Endometrial microvascular endothelial cells (primary cell): ENCODE measurements around the gene IFIH1. TPM values are rescaled to one million over a fixed set of nuclear protein-coding genes. Genes with fewer than 3 reads are reported as not detected.

Experiments
- in situ Hi-C: cut with HindIII; loops from 2 replicates; pipeline ENCODE4 v1.10.0; 2017; ENCODE audit warnings: low sequenced_read_pairs, low pct_unique_long_range_greater_than_20kb; ENCODE audit errors: inconsistent ontology term
- total RNA-seq: library from RNA; depleted of rRNA; stranded (reverse); fragments of >200 nt; gene quantifications from one replicate; pipeline ENCODE4 v1.2.3, GENCODE V29; 2015; ENCODE audit errors: inconsistent ontology term

Gene IFIH1
- total RNA-seq, 1 donor from 2014 or later, result 24.3 TPM

GRCh38 chr2:162316590-162316989, 1.9 kb downstream of the IFIH1 start:
- in situ Hi-C loops, result no loop called here

DNA sequence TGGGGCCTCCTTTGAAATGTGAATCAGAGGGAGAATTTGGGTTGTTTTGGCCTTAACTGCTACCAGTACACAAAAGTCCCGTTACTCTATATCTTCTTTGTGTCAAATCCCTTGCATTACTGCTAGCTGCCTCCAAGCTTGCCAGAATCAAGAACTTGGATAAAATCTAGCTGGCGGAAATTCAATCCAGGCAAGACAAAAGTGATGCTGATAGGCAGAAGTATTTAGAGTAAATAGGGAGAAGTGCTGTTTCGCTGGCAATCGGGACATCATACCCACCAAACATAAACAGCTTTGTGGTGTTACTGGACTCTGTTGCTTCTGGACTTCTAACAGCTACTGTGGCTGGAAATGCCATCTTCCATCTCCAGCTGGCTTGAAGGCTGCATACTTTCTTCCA, 2.5 kb downstream of the IFIH1 start:
- in situ Hi-C loops, result no loop called here

DNA sequence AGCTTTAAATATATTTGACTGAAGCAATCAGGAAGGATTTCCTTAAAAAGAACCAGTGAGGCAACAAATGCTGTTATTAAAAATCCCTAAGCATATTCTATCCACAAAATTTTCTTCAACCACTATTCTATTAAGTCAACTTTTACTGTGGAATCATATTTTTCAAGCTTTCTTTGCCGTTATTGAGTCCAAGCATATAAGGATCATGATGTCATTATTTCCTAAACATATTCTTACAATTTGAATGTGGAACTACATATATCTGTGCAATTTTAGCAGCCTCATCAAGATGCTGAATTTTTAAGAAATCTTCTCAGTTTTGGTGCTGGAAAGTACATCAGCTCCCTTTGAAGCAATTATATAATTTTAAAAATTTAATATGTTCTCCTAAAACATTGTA, 5.6 kb downstream of the IFIH1 start:
- in situ Hi-C loops, result no loop called here

- in situ Hi-C loops, result no loop called here
Measured at GRCh38 chr2:162308747-162309503, 9.6 kb downstream of the IFIH1 start.

DNA sequence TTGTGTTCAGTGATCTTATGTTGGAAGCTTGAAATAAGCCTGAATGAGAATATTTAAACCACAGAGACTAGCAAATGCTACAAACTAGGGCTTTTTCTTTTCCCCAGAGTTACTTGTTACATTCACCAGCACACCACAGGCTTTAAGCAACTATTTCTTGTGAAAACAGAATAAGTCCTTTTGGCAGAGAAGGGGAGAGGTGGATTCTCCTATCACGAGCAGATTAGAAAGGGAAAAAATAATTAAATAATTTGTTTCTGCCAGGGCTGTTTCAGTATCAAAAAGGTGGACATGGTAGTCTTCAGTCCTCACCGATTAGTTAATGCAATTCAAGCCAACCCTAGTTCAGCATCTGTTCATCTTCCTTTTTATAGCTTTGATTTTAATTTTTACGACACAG, 12.6 kb downstream of the IFIH1 start:
- in situ Hi-C loops, result no loop called here

- in situ Hi-C loops, result no loop called here
Measured at GRCh38 chr2:162301877-162302276, 16.6 kb downstream of the IFIH1 start.

DNA sequence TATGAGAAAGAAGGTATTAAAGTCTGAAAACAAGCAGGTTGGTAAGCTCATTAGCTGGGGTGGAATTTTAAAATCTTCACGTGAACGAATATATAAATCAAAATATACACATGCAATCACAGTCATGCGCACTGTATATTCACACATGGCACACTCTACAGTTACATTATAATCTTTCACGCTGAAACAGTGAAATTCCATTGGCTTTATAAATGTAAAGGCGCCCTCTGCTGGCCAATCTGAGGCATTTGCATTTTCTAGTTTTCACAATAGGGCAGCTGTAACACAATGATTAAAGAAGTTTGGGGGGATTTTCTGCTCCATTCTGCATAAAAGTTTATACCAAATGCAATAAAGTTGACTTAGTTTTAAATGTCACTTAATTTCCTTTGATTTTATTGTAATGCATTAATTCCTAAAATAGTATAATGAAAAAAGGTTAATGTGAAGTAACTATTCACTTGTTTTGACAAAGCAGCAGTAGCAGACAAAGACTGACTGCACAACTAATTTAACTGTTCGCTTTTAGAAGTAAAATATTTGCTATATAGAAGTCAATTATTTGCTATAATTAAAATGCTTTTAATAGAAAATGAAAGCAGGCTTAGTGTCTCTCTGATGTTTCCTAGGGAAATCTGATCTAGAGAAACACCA, 17.2 kb downstream of the IFIH1 start:
- in situ Hi-C loops, result no loop called here

DNA sequence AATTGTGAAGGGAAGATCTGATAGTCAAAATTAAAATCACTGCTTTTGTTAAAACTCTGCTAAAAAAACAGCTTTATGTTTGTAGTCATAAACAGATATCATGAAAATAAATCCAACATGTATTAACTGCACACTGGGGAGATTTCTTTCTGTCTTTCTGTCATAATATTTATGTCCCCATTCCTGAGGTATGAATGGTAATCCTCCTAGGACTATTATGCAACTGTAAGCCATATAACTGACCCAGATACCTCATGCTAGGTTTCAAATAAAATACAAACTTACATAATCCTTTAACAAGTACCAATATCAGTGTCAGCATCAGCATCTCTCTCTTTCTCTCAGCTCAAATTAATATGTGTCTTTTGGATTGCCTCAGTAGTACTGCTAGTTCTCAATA, 18.2 kb downstream of the IFIH1 start:
- in situ Hi-C loops, result no loop called here

- in situ Hi-C loops, result no loop called here
Measured at GRCh38 chr2:162298669-162299335, 19.7 kb downstream of the IFIH1 start.

- in situ Hi-C loops, result no loop called here
Measured at GRCh38 chr2:162297925-162298552, 20.4 kb downstream of the IFIH1 start.

DNA sequence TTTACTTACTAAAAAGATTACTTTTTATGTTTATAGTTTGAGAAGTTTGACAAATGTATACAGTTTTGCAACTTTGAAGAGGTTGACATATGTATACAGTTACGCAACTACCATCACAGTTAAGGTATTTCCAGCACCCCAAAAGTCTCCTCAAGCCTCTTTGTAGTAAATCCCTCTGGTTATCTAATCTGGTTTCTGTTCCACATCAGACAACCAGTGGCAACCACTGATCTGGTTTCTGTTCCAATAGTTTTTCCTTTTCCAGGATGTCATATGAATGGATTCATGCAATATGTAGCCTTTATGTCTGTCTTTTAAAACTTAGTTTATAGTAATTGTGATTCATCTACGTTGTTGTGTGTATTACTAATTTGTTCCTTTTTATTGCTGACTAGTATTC, 23.5 kb downstream of the IFIH1 start:
- in situ Hi-C loops, result no loop called here

DNA sequence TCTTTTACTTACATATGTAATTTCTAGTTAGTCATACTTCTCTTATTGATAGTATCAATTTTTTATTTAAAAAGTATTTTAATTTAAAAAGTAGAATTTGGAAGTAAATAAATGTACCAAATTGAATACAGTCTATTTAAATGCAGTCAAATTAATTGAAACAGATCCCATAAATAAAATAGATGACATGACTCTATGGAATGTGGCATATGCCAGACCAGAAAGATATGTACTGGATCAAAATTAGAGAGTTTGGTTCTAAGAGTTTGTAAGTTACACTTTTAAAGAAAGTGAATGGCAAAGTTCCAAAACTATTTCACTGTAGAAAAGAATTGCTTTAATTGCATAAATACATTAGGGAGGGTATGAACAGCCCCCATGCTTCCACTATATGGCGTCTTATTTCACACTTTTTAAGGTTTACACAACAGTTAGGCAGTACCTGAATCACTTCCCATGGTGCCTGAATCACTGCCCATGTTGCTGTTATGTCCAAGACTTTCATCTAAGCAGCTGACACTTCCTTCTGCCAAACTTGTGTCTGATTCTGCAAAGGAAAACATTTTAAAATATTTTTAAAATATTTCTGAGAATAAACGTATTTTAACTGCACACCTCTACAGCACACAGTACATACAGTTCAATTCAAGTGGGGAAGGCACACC, 25.2 kb downstream of the IFIH1 start:
- in situ Hi-C loops, result no loop called here

GRCh38 chr2:162291748-162292147, 26.7 kb downstream of the IFIH1 start:
- in situ Hi-C loops, result no loop called here

GRCh38 chr2:162282765-162283425, 35.6 kb downstream of the IFIH1 start:
- in situ Hi-C loops, result no loop called here

DNA sequence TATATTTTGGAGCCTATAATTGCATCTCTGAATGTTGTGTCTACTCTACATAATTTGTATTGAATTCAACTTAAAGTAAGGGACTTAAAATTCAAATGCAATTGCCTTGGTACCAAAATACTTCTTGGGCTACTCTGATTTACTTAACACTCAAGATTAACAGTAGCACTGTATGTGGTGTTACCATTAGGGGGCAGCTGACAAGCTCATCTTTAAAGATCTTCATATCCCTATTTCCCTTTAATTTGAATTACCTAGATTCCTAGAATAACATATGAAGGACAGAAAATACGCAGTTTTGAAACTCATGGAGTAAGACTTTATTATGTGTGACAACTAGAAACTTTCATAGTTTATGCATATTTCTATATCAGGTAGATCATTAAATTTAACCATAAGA, 37.8 kb downstream of the IFIH1 start:
- in situ Hi-C loops, result no loop called here

DNA sequence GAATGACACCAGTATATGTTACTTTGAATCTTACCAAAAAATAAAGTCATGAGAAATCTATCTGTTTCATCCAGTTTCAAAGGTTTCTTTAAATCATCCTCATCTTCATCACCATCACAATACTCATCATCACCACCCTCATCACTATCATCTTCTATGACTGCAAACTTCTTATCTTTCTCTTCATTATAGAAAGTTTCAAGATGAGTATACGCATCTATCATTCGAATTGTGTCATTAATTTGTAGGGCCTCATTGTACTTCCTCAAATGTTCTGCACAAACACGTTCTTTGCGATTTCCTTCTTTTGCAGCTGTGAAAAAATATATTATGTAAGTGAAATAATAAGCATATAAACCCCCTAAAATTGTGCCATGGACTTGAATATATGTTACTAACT, 41.1 kb downstream of the IFIH1 start:
- in situ Hi-C loops, result no loop called here

DNA sequence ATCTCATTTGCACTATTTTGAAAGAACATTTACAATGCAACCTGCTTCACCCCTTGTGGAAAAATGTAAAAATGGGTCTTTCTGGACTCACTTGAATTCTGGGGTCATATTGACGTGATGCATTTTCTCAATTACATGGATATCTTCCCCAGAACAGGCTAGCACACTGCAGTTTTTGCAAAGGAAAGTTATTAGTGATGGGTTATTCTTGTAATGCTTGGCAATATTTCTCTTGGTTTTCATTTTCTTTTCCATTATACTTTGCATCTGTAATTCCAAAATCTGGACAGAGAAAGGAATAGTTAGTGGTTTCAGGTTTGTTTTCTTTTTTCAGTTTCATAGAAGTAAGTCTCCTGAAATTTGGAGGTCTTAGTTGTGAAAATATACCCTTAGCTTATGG, 50.5 kb downstream of the IFIH1 start:
- in situ Hi-C loops, result no loop called here

- in situ Hi-C loops, result no loop called here
Measured at GRCh38 chr2:162267496-162267895, 51.0 kb downstream of the IFIH1 start.

GRCh38 chr2:162266460-162266760, 52.1 kb downstream of the IFIH1 start:
- in situ Hi-C loops, result no loop called here
